OCI-LY1 (cell line): ENCODE measurements around the gene IKZF3.

Source experiments
- H2AFZ ChIP-seq: fragments of 200-600 bp; sonication (generic), shearing (Covaris generic); 2 replicates; pipeline ENCODE4 v1.6.0; 2014; ENCODE audit warnings: antibody characterized with exemption, mild to moderate bottlenecking, low read length
- H3F3A ChIP-seq: fragments of 200-600 bp; sonication (generic), shearing (Covaris generic); 2 replicates; pipeline ENCODE4 v1.6.0; 2014; ENCODE audit warnings: mild to moderate bottlenecking, antibody characterized with exemption, low read length, moderate library complexity; ENCODE audit not compliant: insufficient read depth
- H3K27ac ChIP-seq: fragments of 200-600 bp; sonication (generic); 2 replicates; pipeline ENCODE4 v1.5.1; 2014; ENCODE audit warnings: low read length, mixed run types, mild to moderate bottlenecking, low read depth; ENCODE audit not compliant: poor library complexity, severe bottlenecking
- H3K27me3 ChIP-seq: fragments of 200-600 bp; sonication (generic); 2 replicates; pipeline ENCODE4 v1.6.0; 2014; ENCODE audit warnings: antibody characterized with exemption, mild to moderate bottlenecking, low read length, moderate library complexity; ENCODE audit not compliant: insufficient read depth
- H3K36me3 ChIP-seq: fragments of 200-600 bp; sonication (generic); 2 replicates; pipeline ENCODE4 v1.6.1; 2014; ENCODE audit warnings: mild to moderate bottlenecking, antibody characterized with exemption, low read length, moderate library complexity, mixed read lengths; ENCODE audit not compliant: insufficient read depth
- H3K4me1 ChIP-seq: fragments of 200-600 bp; sonication (generic); 2 replicates; pipeline ENCODE4 v1.5.1; 2014; ENCODE audit warnings: mild to moderate bottlenecking, low read length, moderate library complexity; ENCODE audit not compliant: insufficient read depth, severe bottlenecking
- H3K4me2 ChIP-seq: fragments of 200-600 bp; sonication (generic), shearing (Covaris generic); 2 replicates; pipeline ENCODE4 v1.6.1; 2014; ENCODE audit warnings: low read length
- H3K4me3 ChIP-seq: fragments of 200-600 bp; sonication (generic); 2 replicates; pipeline ENCODE4 v1.5.1; 2014; ENCODE audit warnings: low read length, low read depth, mild to moderate bottlenecking, mixed read lengths; ENCODE audit not compliant: poor library complexity, severe bottlenecking
- H3K79me2 ChIP-seq: fragments of 200-600 bp; shearing (Covaris generic); 2 replicates; pipeline ENCODE4 v1.6.1; 2016; ENCODE audit warnings: mixed run types, low read length, mixed read lengths; ENCODE audit not compliant: insufficient read depth
- H3K9ac ChIP-seq: fragments of 200-600 bp; sonication (generic), shearing (Covaris generic); 2 replicates; pipeline ENCODE4 v1.6.1; 2014; ENCODE audit warnings: mild to moderate bottlenecking, low read length, mixed read lengths
- H3K9me2 ChIP-seq: fragments of 200-600 bp; sonication (generic), shearing (Covaris generic); 2 replicates; pipeline ENCODE4 v1.6.1; 2014; ENCODE audit warnings: low read depth, mild to moderate bottlenecking, low read length, mixed read lengths
- H3K9me3 ChIP-seq: fragments of 200-600 bp; shearing (Covaris generic); 2 replicates; pipeline ENCODE4 v1.6.1; 2014; ENCODE audit warnings: low read length, mixed read lengths
- H4K20me1 ChIP-seq: fragments of 200-600 bp; sonication (generic), shearing (Covaris generic); 2 replicates; pipeline ENCODE4 v1.6.0; 2016; ENCODE audit warnings: mild to moderate bottlenecking, low read length; ENCODE audit not compliant: insufficient read depth
- CTCF ChIP-seq: fragments of 200-600 bp; sonication (generic), shearing (Covaris generic); IDR thresholded peaks from 2 replicates; pipeline ENCODE4 v1.5.1; 2017; ENCODE audit warnings: mild to moderate bottlenecking, antibody characterized with exemption, low read length, moderate library complexity, mixed read lengths
- EZH2 ChIP-seq: fragments of 200-600 bp; sonication (generic), shearing (Covaris generic); IDR thresholded peaks from 2 replicates; pipeline ENCODE4 v1.8.0; 2017; ENCODE audit warnings: borderline replicate concordance, mixed run types, mild to moderate bottlenecking, antibody characterized with exemption, low read length, moderate library complexity, mixed read lengths

Gene IKZF3

GRCh38 chr17:39808409-39808997 is 55.6 kb downstream of the IKZF3 start:
- Histone ChIP-seq H3K36me3 (peaks cover 75% of the 10 kb centered on the region), H3K79me2 (peaks cover 25% of the 10 kb centered on the region), H3K27me3 (no peaks in the 10 kb centered on the region), H4K20me1 (no peaks in the 10 kb centered on the region), H3K27ac (peak overlapping the region; percentile 33), H3K4me2 (no peak overlapping the region), H3F3A (0 out of 2 replicates have a peak, but pooled peaks cover 3% of the 10 kb centered on the region), H3K9me2 (no peaks in the 10 kb centered on the region), H3K9ac (no peak overlapping the region), H3K4me3 (no peak overlapping the region), H3K9me3 (no peaks in the 10 kb centered on the region), H3K4me1 (peaks cover 20% of the 10 kb centered on the region), H2AFZ (no peak overlapping the region)
- TF ChIP-seq EZH2 (no peak), CTCF (no peak)

- Histone ChIP-seq H3K36me3 (peaks cover 67% of the 10 kb centered on the region), H3F3A (peaks cover 18% of the 10 kb centered on the region; the same call in 1 of the 2 replicates), H3K4me1 (peaks cover 52% of the 10 kb centered on the region), H3K79me2 (peaks cover 25% of the 10 kb centered on the region), H4K20me1 (no peaks in the 10 kb centered on the region), H3K9me3 (no peaks in the 10 kb centered on the region), H3K4me3 (no peak overlapping the region), H2AFZ (no peak overlapping the region), H3K4me2 (no peak overlapping the region), H3K9me2 (no peaks in the 10 kb centered on the region), H3K27me3 (no peaks in the 10 kb centered on the region), H3K27ac (peak overlapping the region; percentile 21), H3K9ac (no peak overlapping the region)
- no peak for TF ChIP-seq CTCF
- TF ChIP-seq EZH2, result no peak
These were observed 59.3 kb downstream of the IKZF3 start for GRCh38 chr17:39804839-39805238.

GRCh38 chr17:39801055-39801454 is 63.1 kb downstream of the IKZF3 start:
- Histone ChIP-seq H3F3A (peaks cover 20% of the 10 kb centered on the region), H4K20me1 (no peaks in the 10 kb centered on the region), H3K4me3 (peak overlapping the region; percentile 37), H3K79me2 (peaks cover 13% of the 10 kb centered on the region), H3K27me3 (no peaks in the 10 kb centered on the region), H3K9me2 (no peaks in the 10 kb centered on the region), H3K4me2 (peak overlapping the region; percentile 65), H2AFZ (no peak overlapping the region), H3K27ac (peak overlapping the region; percentile 99), H3K36me3 (peaks cover 49% of the 10 kb centered on the region), H3K4me1 (peaks cover 67% of the 10 kb centered on the region), H3K9ac (peak overlapping the region; percentile 61), H3K9me3 (no peaks in the 10 kb centered on the region)
- TF ChIP-seq CTCF (no peak), EZH2 (no peak)
